Middle frontal gyrus (tissue), 1 donor: ENCODE measurements around the gene PEX14.

Experiments used
- DNase-seq: peaks from one replicate; pipeline ENCODE4 v3.0.0-alpha.2; 2015; ENCODE audit warnings: low spot score; ENCODE audit errors: extremely low spot score

PEX14 gene

GRCh38 chr1:10516925-10517676 lies 42.4 kb downstream of the PEX14 start:
- DNase-seq, result no peak

GRCh38 chr1:10517677-10517982 lies 42.9 kb downstream of the PEX14 start:
- DNase-seq, result no peak

DNA sequence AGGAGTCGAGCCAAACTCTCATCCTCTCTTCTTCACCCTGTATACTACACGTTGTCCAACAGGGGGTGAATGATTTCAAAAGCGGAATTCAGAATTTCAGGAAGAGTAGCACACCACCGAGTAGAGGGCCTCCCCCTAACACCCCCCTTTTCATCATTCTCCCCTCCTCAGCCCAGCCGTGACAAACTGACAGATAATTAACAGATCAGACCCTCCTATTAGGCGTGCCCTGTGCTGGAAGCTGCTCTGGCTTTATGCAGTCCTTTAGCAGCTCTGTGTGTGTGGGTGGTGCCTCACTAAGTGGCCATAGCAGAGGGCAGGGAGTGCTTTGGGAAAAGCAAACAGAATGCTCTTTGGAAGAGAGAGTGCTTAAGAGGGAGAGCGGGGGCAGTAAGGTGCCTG lies 44.3 kb downstream of the PEX14 start:
- no peak for DNase-seq

DNA sequence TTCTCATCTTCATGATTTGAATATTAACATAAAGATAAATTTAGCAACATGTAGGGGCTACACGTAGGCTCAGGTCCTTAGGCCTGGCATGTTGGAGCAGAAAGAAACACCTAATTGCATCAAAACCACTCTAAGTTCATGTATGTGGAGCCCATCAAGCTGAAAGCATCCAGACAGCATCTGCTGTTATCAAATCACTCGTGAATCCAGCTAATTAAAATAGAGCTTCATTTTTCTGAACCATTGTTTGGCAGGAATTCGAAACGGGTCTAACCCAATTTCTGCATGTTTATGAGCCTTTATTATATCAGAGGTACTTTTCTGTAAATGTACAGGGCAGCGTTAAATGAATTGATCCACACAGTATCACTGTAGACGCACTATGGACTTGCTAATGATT lies 45.7 kb downstream of the PEX14 start:
- DNase-seq, result no peak

GRCh38 chr1:10520952-10521351 lies 46.2 kb downstream of the PEX14 start:
- no peak for DNase-seq

GRCh38 chr1:10521537-10522157 lies 46.9 kb downstream of the PEX14 start:
- DNase-seq, result no peak

DNA sequence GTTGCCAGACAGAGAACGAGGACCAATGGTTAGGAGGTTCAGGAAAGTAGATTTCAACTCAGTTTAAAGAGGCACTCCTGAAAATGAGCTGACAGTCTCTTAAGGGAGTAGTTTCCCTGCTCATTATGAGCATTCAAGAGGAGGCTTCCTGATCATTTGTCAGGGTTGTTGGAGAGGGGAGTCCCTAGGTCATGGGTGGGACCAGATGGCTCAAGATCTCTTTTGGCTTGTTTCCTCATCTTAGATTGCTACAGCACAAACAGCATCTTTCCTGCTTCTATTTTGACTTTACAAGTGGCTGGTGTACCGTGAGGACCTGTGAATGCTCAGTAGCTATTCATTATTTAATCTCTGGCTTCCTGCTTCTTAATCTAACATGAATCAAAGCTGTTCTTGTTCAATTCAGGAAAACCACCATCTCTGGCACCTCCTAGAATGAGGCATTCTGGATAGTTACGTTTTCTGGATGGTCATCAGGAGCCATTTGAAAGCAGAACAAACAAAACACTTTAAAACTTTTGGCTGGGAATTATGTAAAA lies 47.6 kb downstream of the PEX14 start:
- no peak for DNase-seq

GRCh38 chr1:10525208-10525607 lies 50.5 kb downstream of the PEX14 start:
- no peak for DNase-seq

DNA sequence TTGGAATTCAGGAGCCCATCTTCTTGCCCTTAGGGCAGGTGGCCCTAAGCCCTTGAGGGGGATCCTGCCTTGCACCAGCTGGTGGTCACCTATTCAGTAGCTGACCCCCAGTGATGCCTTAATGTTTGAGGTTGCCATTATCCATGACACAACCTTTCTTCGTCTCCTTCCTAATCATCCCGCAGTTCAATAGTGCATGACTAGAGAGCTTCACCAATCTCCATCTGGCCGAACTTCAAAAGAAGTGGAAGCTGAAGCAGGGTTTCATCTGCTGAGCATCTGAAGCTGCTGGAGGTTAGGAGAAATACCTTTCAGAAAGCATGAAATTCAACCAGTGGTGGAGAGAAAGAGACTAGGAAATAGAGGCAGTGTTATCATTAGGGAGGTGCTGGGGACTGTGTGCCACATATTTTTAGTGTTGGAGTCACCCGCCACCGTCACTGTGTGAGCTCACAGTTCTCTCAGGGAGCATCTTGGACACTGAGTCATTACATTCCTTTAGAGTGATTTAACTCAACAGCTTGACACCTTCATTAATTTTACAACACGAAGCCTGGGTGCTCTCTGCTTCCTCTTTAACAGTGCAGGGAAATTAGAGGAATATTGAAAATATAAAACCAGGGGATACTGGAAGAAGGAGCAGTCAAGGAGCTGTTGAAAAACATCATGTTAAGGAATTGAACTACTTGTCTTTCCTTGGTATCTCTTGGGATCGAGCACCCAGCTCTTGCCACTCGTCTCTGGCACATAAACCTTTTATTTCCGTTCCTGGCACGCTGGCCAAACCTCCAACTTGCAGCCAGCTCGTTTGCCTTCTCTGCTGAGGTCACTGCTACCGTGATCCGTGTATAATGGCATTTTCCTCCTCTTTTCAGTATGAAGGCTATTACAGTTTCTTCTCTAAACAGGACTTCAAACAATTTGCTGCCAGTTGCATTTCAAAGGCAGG lies 53.6 kb downstream of the PEX14 start:
- DNase-seq, result no peak

DNA sequence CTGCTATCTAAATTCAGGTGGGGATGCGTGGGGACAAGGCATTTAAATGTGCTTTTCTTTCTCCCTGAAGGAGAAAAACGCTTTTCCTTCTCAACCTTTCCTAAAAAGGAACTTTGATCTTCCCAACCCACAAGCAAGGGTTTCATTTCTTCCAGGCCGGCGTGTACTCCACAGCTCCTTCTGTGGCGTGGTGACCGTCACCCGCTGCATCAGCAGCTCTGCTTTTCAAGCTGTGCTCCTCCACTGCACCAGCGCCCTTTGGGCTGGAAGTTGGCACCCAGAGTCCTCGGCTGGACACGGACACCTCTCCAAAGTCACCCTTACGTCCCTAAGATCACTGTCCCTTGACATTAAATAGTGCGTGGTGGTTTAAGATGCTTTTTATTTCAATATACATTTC lies 54.3 kb downstream of the PEX14 start:
- no peak for DNase-seq

- DNase-seq, result no peak
These were observed 55.0 kb downstream of the PEX14 start for GRCh38 chr1:10529765-10530164.

DNA sequence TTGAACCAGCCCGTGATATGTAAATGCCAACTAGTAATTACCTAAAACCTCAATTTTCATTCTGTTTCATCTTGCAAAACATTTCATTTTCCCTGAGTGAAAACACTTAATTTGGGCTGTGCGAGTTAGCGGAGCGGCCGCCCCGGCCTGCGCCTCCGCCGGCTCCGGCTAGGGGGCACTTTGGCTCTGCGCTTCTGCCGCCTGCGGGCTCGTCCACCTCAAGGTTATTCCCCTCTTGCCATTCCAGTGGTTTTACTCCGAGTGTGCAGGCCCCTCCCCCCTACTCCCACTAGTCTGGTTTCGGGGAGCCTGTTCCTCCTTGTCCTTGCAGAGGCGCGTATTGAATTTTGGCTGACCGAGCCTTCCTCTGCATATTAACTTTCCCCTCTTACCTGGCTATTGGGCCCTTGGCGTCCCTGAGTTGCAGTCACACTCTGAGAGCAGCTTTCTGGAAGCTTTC lies 55.6 kb downstream of the PEX14 start:
- DNase-seq, result no peak

- no peak for DNase-seq
These were observed 56.2 kb downstream of the PEX14 start for GRCh38 chr1:10530756-10531495.

DNA sequence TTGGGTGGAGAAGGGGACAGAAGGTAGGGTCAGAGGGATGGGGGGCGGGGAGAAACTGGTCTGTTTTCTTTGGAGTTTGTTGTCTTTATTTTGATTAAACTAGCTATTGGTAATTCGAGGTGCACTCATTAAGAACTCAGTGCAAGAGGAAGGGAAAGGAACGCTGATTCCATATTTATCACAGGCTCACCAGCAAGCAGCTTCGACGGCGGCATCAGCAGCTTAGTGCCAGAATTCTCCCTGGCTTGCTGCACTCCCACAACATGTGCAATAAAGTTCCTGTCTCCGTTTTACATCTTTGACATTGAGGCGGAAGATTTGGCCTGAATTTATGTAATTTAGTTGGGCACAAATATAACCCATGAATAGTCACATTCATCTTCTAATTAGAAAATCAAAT lies 57.6 kb downstream of the PEX14 start:
- DNase-seq, result no peak

DNA sequence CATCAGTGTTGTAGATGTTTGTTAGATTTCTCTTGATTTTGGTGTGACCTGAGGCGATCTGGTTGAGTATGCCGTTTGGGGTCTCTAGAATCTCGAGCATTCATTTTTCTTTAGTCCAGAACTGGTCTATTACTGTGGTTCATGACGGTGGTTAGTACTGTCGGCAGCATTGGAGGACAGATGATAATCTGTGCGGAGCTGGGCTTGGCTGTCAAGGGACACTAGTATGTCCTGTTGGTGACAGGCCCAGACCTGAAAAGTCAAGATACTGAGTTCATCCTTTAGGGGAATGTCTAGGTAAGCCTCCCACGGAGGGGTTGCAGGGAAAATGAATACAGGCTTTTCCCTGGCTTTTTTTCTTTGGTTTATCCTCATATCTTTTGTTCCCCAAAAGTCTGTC lies 59.8 kb downstream of the PEX14 start:
- no peak for DNase-seq

- DNase-seq, result no peak
These were observed 61.5 kb downstream of the PEX14 start for GRCh38 chr1:10536133-10536770.

GRCh38 chr1:10537082-10537766 lies 62.5 kb downstream of the PEX14 start:
- no peak for DNase-seq

GRCh38 chr1:10538646-10539355 lies 64.1 kb downstream of the PEX14 start:
- DNase-seq, result no peak

GRCh38 chr1:10539411-10540043 lies 64.8 kb downstream of the PEX14 start:
- no peak for DNase-seq
